HG02571 (cell line): ENCODE measurements around the gene FIZ1.
"Not testable (repeated sequence)": the region's sequence is repeated elsewhere in the genome, so short reads cannot be mapped to it uniquely, and the experiment has no call there.

Experiments
- ATAC-seq: cut with Tn5 transposase; IDR thresholded peaks from one replicate; pipeline ENCODE4 v1.9.1; 2021; ENCODE audit warnings: mild to moderate bottlenecking, moderate library complexity; ENCODE audit not compliant: unreplicated experiment

FIZ1 gene

GRCh38 chr19:55578031-55578760, 21.1 kb downstream of the FIZ1 start:
- no peak for ATAC-seq

- ATAC-seq = no peak
These were observed 22.6 kb downstream of the FIZ1 start for GRCh38 chr19:55576746-55577145.

GRCh38 chr19:55573929-55574328, 25.4 kb downstream of the FIZ1 start:
- not testable (repeated sequence) for ATAC-seq

- not testable (repeated sequence) for ATAC-seq
These were observed 29.8 kb downstream of the FIZ1 start for GRCh38 chr19:55569477-55569876.

GRCh38 chr19:55567708-55568328, 31.5 kb downstream of the FIZ1 start:
- no peak for ATAC-seq

GRCh38 chr19:55566823-55567222, 32.5 kb downstream of the FIZ1 start:
- no peak for ATAC-seq

GRCh38 chr19:55563261-55563690, 36.0 kb downstream of the FIZ1 start:
- ATAC-seq = no peak

- ATAC-seq = no peak
These were observed 39.6 kb downstream of the FIZ1 start for GRCh38 chr19:55559684-55560083.

GRCh38 chr19:55554741-55555152, 44.6 kb downstream of the FIZ1 start:
- no peak for ATAC-seq

- ATAC-seq = no peak
These were observed 45.0 kb downstream of the FIZ1 start for GRCh38 chr19:55554302-55554701.

GRCh38 chr19:55553217-55554182, 45.8 kb downstream of the FIZ1 start:
- ATAC-seq = no peak

GRCh38 chr19:55552620-55553019, 46.7 kb downstream of the FIZ1 start:
- ATAC-seq = no peak

GRCh38 chr19:55552206-55552605, 47.1 kb downstream of the FIZ1 start:
- no peak for ATAC-seq

GRCh38 chr19:55550321-55550650, 49.0 kb downstream of the FIZ1 start:
- no peak for ATAC-seq

GRCh38 chr19:55549500-55550320, 49.6 kb downstream of the FIZ1 start:
- ATAC-seq = no peak

- no peak for ATAC-seq
These were observed 52.3 kb downstream of the FIZ1 start for GRCh38 chr19:55546822-55547614.

- no peak for ATAC-seq
These were observed 53.3 kb downstream of the FIZ1 start for GRCh38 chr19:55546011-55546410.

GRCh38 chr19:55545443-55545842, 53.9 kb downstream of the FIZ1 start, which contains the start of gene SBK3:
Gene SBK3, minus strand, starts transcription at chr19:55545543. Its CDS starts 0 bp downstream, at chr19:55545543.
- no peak for ATAC-seq

- ATAC-seq = no peak
These were observed 54.4 kb downstream of the FIZ1 start for GRCh38 chr19:55544776-55545439.
